GM10266 (cell line): Measurements from ENCODE around the gene ACACA.
A peak's percentile ranks its signal among the peaks of the same experiment; 100 is the strongest.

Experiments used
- DNase-seq: peaks from one replicate; pipeline ENCODE4 v3.0.0; 2012; ENCODE audit errors: extremely low spot score
- TF ChIP-seq, protein P1 (sequence below): IDR thresholded peaks from 2 replicates; pipeline ENCODE4 v1.5.1; 2012; ENCODE audit warnings: mild to moderate bottlenecking, low read depth; ENCODE audit not compliant: control insufficient read depth, insufficient read depth; ENCODE audit errors: missing control alignments

The ACACA gene

DNA sequence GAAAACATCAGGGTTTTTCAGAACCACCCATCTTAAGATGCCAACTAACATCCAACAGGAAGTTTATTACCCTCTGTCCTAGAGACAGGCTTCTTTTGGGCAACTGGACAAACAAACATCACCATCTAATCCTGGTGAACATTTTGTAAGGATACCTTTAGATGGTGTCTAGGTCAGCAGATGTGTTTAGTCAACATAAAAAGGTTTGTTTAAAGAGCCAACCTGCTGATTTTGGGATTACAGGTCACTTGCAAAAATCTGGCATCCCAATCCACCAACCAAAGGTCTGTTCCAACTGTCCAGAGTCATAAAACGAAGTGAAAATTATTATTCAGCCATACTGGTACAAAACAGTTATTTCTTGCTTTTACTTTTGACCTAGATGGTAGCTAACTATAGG is 176.0 kb downstream of the ACACA start:
- no peak for DNase-seq
- TF ChIP-seq, protein P1, sequence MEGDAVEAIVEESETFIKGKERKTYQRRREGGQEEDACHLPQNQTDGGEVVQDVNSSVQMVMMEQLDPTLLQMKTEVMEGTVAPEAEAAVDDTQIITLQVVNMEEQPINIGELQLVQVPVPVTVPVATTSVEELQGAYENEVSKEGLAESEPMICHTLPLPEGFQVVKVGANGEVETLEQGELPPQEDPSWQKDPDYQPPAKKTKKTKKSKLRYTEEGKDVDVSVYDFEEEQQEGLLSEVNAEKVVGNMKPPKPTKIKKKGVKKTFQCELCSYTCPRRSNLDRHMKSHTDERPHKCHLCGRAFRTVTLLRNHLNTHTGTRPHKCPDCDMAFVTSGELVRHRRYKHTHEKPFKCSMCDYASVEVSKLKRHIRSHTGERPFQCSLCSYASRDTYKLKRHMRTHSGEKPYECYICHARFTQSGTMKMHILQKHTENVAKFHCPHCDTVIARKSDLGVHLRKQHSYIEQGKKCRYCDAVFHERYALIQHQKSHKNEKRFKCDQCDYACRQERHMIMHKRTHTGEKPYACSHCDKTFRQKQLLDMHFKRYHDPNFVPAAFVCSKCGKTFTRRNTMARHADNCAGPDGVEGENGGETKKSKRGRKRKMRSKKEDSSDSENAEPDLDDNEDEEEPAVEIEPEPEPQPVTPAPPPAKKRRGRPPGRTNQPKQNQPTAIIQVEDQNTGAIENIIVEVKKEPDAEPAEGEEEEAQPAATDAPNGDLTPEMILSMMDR: no peak

DNA sequence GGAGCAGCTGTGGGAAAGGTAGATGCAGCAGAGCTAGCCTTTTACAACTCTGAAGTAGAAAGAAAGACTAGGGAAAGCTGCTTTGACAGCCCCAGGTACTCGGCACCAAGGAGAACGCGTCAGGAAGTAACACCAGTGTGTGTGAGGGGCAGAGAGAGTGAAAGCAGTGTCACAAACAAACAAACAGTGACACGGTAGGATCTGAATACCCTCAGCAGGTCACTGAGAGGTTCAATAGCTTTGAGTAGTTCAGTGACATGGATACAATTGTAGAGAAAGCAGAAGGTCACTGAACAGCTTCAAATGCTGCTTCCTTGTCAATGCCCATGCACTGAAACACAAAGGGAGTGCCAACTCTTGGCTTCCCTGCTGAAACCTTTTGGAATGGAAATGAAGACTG is 181.2 kb downstream of the ACACA start:
- TF ChIP-seq, protein P1: no peak
- no peak for DNase-seq

DNA sequence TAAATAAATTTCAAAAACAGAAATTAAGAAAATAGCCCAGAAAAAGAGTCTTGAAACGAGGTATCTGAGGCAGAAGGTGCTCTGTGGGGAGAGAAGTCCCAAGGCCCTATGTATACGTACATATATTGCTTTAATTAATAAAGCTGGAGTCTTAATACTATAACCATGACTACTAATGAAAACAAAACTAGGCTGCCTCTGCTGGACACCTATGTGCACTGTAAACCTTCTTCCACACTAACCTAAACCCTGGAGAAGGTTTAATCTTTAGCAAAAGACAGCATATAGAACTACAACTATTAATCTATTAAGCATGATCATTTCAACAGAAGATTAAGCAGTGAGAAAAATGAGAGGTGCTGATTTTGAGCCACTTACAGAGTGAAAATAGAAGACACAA is 184.8 kb downstream of the ACACA start:
- no peak for DNase-seq

DNA sequence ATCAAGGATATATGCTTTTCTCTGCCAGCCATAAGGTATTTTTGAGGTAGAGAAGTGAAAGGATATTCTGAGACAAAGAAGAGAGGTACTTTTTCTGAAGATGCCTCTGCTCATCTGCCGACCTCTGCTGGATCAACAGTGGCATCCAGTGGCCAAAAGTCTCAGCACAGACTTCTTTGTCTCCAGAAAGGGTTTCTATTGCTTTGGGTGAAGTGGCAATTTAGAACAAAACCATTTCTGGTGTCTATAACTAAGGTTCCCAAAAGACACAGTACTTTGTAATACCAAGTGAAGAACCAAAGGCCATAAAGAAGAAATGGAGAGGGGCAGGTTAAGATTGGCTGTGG is 186.1 kb downstream of the ACACA start:
- DNase-seq: peak; percentile 19

More for the DNA sequence above, 184.8 kb downstream of the ACACA start:
- TF ChIP-seq, protein P1: no peak

DNA sequence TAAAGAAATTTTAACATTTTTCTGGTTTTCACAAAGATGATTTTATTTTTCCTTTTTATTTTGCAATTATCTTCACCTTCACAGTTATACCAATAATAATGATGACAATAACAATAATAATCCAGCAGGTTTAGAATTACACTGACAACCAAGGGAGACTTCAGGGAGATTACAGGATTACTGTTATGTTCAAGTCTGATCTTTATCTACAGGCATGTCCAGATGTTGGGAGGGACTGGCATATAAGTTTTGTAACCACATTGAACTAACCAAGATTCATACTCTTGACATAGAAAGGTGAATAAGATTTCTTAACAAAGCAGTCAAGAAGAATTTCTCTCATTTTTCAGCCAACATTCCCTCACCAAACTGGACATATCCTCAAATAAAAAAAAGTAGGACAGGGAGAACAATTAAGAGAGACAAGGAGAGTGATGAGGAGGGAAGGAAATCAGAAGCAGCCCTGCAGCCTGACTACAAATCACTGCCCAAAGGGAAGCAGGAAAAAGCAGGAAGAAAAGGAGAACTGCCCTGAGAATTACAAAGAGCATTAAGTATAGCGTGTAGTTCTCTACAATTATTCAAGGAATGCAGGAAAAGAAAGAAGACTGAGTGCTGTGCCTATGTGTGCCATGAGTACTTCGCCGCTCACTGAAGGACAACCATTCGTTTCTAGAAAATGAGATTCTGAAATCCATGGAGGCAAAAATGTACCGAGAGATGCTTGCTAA is 186.6 kb downstream of the ACACA start:
- TF ChIP-seq, protein P1: no peak
- no peak for DNase-seq

More for the DNA sequence above, 186.1 kb downstream of the ACACA start:
- TF ChIP-seq, protein P1: peak; percentile 63

DNA sequence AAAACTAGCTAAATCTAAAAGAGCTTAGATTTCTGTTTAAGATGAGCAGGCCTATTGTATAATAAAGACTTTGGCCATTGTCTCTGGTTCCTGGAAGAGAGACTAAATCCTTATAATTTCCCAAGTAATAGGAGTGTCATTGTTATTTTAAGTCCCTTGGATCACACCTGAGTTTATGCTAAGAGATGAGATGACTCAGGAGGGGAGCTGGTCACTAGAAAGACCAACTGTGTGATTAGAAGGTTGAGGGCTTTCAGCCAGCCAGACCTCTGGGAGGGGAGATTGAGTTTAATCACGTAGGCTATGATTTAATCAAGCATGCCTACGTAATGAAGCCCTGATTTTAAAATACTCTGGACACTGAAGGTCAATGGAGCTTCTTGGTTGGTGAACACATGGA is 187.8 kb downstream of the ACACA start:
- TF ChIP-seq, protein P1: no peak
- no peak for DNase-seq

DNA sequence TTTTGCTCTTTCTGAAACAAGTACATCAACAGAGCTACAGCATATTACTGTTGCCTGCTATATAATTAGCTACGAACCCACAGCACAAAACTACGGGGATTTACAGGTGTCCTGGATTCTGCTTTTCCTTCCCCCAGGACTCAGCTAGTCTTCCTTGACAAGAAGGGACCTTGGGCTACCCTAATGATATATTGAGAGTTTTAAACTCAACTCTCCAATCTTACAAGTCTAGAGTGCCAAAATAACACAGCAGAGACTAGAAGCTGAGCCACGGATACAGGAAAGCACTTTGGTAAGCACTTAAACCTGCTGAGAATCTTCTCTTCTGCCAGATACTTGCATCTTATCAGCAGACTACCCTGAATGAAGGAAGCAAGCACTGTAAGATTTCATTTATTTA is 192.2 kb downstream of the ACACA start:
- DNase-seq: no peak
- TF ChIP-seq, protein P1: no peak
